ENCODE data around the gene TRIM44.

TRIM44 gene

GRCh38 chr11:35802221-35802620, 139.6 kb downstream of the TRIM44 start:
- H3K79me2 ChIP-seq (ENCODE audit: control insufficient read depth, insufficient read depth, low read length, unreplicated experiment) = peaks cover 25% of the 10 kb centered on the region
- H2AFZ ChIP-seq (ENCODE audit: low read length, unreplicated experiment) = no peak overlapping the region
- H3K36me3 ChIP-seq (ENCODE audit: insufficient read depth, low read length) = peaks cover 9% of the 10 kb centered on the region; the same call in 1 of the 2 replicates

DNA sequence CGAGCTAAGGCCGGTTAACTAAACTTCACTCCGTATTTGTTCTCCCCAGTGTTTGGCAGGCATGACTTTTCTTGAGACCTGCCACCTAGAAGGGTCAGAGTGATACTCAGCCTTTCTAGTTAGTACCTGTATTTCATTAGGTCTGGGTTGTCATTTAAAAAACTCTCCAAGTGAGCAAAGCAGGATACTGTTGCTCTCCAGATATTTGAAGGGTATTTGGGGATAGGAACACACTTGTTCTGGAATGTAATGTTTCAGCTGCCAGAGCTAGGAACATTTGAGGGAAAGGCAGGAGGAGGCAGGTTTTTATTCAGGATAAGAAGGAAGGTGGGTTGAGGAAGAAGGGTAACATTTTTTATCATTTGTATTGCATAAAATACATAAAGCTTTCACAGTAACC, 140.1 kb downstream of the TRIM44 start:
- Histone ChIP-seq H3K4me1 (ENCODE audit: control insufficient read depth, insufficient read depth, low read length, unreplicated experiment) (peaks cover 14% of the 10 kb centered on the region), H3K79me2 (ENCODE audit: control insufficient read depth, insufficient read depth, low read length, unreplicated experiment) (peaks cover 21% of the 10 kb centered on the region), H3K27me3 (ENCODE audit: insufficient read depth, low read length) (no peaks in the 10 kb centered on the region), H2AFZ (ENCODE audit: low read length, unreplicated experiment) (no peak overlapping the region), H3K36me3 (ENCODE audit: insufficient read depth, low read length) (peaks cover 9% of the 10 kb centered on the region; the same call in 1 of the 2 replicates), H3K4me3 (ENCODE audit: low read depth, low read length) (no peak overlapping the region), H3K27ac (ENCODE audit: low read depth, low read length) (no peak overlapping the region)

More at GRCh38 chr11:35802221-35802620, 139.6 kb downstream of the TRIM44 start:
- Histone ChIP-seq H3K4me3 (ENCODE audit: low read depth, low read length) (no peak overlapping the region), H3K4me1 (ENCODE audit: control insufficient read depth, insufficient read depth, low read length, unreplicated experiment) (peaks cover 19% of the 10 kb centered on the region), H3K27me3 (ENCODE audit: insufficient read depth, low read length) (no peaks in the 10 kb centered on the region), H3K27ac (ENCODE audit: low read depth, low read length) (no peak overlapping the region)

DNA sequence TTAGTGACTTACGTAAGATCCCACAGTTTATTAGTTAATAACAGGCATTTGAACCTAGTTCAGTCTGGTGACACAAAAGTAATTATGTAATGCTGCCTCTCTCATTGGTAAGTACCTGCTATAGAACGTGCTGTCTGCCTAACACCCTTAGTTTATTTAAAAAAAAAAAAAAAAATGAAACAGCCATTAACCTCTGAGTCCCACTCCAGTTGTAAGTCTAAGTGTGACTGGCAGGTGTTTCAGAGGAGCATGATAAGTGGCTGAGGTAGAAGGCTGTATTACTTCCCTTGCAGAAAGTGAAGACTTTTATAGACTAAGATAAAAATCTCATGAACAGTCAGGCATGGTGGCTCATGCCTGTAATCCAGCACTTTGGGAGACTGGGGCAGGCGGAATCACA, 140.5 kb downstream of the TRIM44 start:
- no peak overlapping the region for H3K27ac ChIP-seq (ENCODE audit: low read depth, low read length)
- H3K4me3 ChIP-seq (ENCODE audit: low read depth, low read length) = no peak overlapping the region
- no peak overlapping the region for H2AFZ ChIP-seq (ENCODE audit: low read length, unreplicated experiment)
- peaks cover 10% of the 10 kb centered on the region for H3K4me1 ChIP-seq (ENCODE audit: control insufficient read depth, insufficient read depth, low read length, unreplicated experiment)
- peaks cover 18% of the 10 kb centered on the region for H3K79me2 ChIP-seq (ENCODE audit: control insufficient read depth, insufficient read depth, low read length, unreplicated experiment)
- H3K36me3 ChIP-seq (ENCODE audit: insufficient read depth, low read length) = peaks cover 9% of the 10 kb centered on the region; the same call in 1 of the 2 replicates
- H3K27me3 ChIP-seq (ENCODE audit: insufficient read depth, low read length) = no peaks in the 10 kb centered on the region

- no peaks in the 10 kb centered on the region for H3K4me1 ChIP-seq (ENCODE audit: control insufficient read depth, insufficient read depth, low read length, unreplicated experiment)
- no peak overlapping the region for H3K4me3 ChIP-seq (ENCODE audit: low read depth, low read length)
- H2AFZ ChIP-seq (ENCODE audit: low read length, unreplicated experiment) = no peak overlapping the region
- peaks cover 13% of the 10 kb centered on the region; the same call in 1 of the 2 replicates for H3K36me3 ChIP-seq (ENCODE audit: insufficient read depth, low read length)
- no peaks in the 10 kb centered on the region for H3K27me3 ChIP-seq (ENCODE audit: insufficient read depth, low read length)
- no peak overlapping the region for H3K27ac ChIP-seq (ENCODE audit: low read depth, low read length)
- H3K79me2 ChIP-seq (ENCODE audit: control insufficient read depth, insufficient read depth, low read length, unreplicated experiment) = peaks cover 10% of the 10 kb centered on the region
Measured at GRCh38 chr11:35804451-35805040, 142.0 kb downstream of the TRIM44 start.

GRCh38 chr11:35809561-35809960, 147.0 kb downstream of the TRIM44 start:
- Histone ChIP-seq H2AFZ (ENCODE audit: low read length, unreplicated experiment) (no peak overlapping the region), H3K27ac (ENCODE audit: low read depth, low read length) (no peak overlapping the region), H3K27me3 (ENCODE audit: insufficient read depth, low read length) (no peaks in the 10 kb centered on the region), H3K4me3 (ENCODE audit: low read depth, low read length) (no peak overlapping the region), H3K79me2 (ENCODE audit: control insufficient read depth, insufficient read depth, low read length, unreplicated experiment) (no peaks in the 10 kb centered on the region), H3K36me3 (ENCODE audit: insufficient read depth, low read length) (0 out of 2 replicates have a peak, but pooled peaks cover 7% of the 10 kb centered on the region), H3K4me1 (ENCODE audit: control insufficient read depth, insufficient read depth, low read length, unreplicated experiment) (no peaks in the 10 kb centered on the region)

- Histone ChIP-seq H3K27me3 (ENCODE audit: insufficient read depth, low read length) (no peaks in the 10 kb centered on the region), H3K4me1 (ENCODE audit: control insufficient read depth, insufficient read depth, low read length, unreplicated experiment) (no peaks in the 10 kb centered on the region), H3K36me3 (ENCODE audit: insufficient read depth, low read length) (0 out of 2 replicates have a peak, but pooled peaks cover 7% of the 10 kb centered on the region)
Measured at GRCh38 chr11:35810045-35810645, 147.6 kb downstream of the TRIM44 start.

GRCh38 chr11:35811783-35812182, 149.2 kb downstream of the TRIM44 start:
- H3K27me3 ChIP-seq (ENCODE audit: insufficient read depth, low read length) = no peaks in the 10 kb centered on the region
- H3K79me2 ChIP-seq (ENCODE audit: control insufficient read depth, insufficient read depth, low read length, unreplicated experiment) = no peaks in the 10 kb centered on the region
- H2AFZ ChIP-seq (ENCODE audit: low read length, unreplicated experiment) = no peak overlapping the region
- no peaks in the 10 kb centered on the region for H3K4me1 ChIP-seq (ENCODE audit: control insufficient read depth, insufficient read depth, low read length, unreplicated experiment)
- H3K27ac ChIP-seq (ENCODE audit: low read depth, low read length) = no peak overlapping the region
- 0 out of 2 replicates have a peak, but pooled peaks cover 7% of the 10 kb centered on the region for H3K36me3 ChIP-seq (ENCODE audit: insufficient read depth, low read length)
- no peak overlapping the region for H3K4me3 ChIP-seq (ENCODE audit: low read depth, low read length)

More at GRCh38 chr11:35810045-35810645, 147.6 kb downstream of the TRIM44 start:
- Histone ChIP-seq H3K4me3 (ENCODE audit: low read depth, low read length) (no peak overlapping the region), H2AFZ (ENCODE audit: low read length, unreplicated experiment) (no peak overlapping the region), H3K27ac (ENCODE audit: low read depth, low read length) (no peak overlapping the region), H3K79me2 (ENCODE audit: control insufficient read depth, insufficient read depth, low read length, unreplicated experiment) (no peaks in the 10 kb centered on the region)

GRCh38 chr11:35812828-35813227, 150.3 kb downstream of the TRIM44 start:
- no peaks in the 10 kb centered on the region for H3K79me2 ChIP-seq (ENCODE audit: control insufficient read depth, insufficient read depth, low read length, unreplicated experiment)
- H3K27me3 ChIP-seq (ENCODE audit: insufficient read depth, low read length) = no peaks in the 10 kb centered on the region
- no peak overlapping the region for H3K27ac ChIP-seq (ENCODE audit: low read depth, low read length)
- no peak overlapping the region for H2AFZ ChIP-seq (ENCODE audit: low read length, unreplicated experiment)
- 0 out of 2 replicates have a peak, but pooled peaks cover 7% of the 10 kb centered on the region for H3K36me3 ChIP-seq (ENCODE audit: insufficient read depth, low read length)
- no peaks in the 10 kb centered on the region for H3K4me1 ChIP-seq (ENCODE audit: control insufficient read depth, insufficient read depth, low read length, unreplicated experiment)
- H3K4me3 ChIP-seq (ENCODE audit: low read depth, low read length) = no peak overlapping the region

DNA sequence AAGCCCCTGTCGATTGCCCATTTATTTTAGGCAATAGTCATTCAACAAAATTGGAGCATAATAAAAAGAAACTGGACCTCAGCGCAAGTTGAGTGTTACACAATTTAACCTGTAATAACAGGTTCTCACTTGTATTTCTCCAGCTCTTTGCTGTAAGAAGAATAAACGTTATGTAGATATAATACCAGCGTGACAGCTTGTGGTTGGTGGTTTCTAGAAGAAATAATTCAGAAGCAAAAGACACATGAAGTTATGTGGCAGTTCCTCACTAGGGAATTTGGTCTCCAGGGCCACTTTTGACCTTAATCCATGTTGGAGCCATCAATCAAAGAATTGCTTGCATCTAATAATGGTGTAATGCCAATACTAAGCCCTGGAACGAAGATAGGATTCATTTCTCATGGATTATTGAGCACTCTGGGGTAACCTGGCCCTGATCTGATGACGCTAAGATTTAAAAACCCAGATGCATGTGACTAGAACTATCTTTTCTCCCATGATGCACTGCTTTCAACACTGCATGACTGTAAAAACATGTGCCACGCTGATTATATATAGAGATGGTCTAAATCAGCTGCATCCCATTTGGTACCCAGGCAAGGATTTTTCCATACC, 151.6 kb downstream of the TRIM44 start:
- Histone ChIP-seq H3K79me2 (ENCODE audit: control insufficient read depth, insufficient read depth, low read length, unreplicated experiment) (no peaks in the 10 kb centered on the region), H3K27ac (ENCODE audit: low read depth, low read length) (no peak overlapping the region)

GRCh38 chr11:35814720-35815305, 152.2 kb downstream of the TRIM44 start:
- Histone ChIP-seq H3K27me3 (ENCODE audit: insufficient read depth, low read length) (no peaks in the 10 kb centered on the region), H2AFZ (ENCODE audit: low read length, unreplicated experiment) (no peak overlapping the region), H3K27ac (ENCODE audit: low read depth, low read length) (no peak overlapping the region), H3K79me2 (ENCODE audit: control insufficient read depth, insufficient read depth, low read length, unreplicated experiment) (no peaks in the 10 kb centered on the region), H3K4me3 (ENCODE audit: low read depth, low read length) (no peak overlapping the region), H3K36me3 (ENCODE audit: insufficient read depth, low read length) (no peaks in the 10 kb centered on the region), H3K4me1 (ENCODE audit: control insufficient read depth, insufficient read depth, low read length, unreplicated experiment) (no peaks in the 10 kb centered on the region)

More for the DNA sequence above, 151.6 kb downstream of the TRIM44 start:
- Histone ChIP-seq H2AFZ (ENCODE audit: low read length, unreplicated experiment) (no peak overlapping the region), H3K27me3 (ENCODE audit: insufficient read depth, low read length) (no peaks in the 10 kb centered on the region), H3K4me1 (ENCODE audit: control insufficient read depth, insufficient read depth, low read length, unreplicated experiment) (no peaks in the 10 kb centered on the region), H3K4me3 (ENCODE audit: low read depth, low read length) (no peak overlapping the region), H3K36me3 (ENCODE audit: insufficient read depth, low read length) (0 out of 2 replicates have a peak, but pooled peaks cover 3% of the 10 kb centered on the region)

Data from ACC112 (cell line).